ENCODE measurements around the gene MYO3B. TPM values are rescaled to one million over a fixed set of nuclear protein-coding genes. Genes with fewer than 3 reads are reported as not detected.

MYO3B gene
- total and polyA plus RNA-seq, 2 donors from 2014 or later: 3.5 to 6.4 TPM

DNA sequence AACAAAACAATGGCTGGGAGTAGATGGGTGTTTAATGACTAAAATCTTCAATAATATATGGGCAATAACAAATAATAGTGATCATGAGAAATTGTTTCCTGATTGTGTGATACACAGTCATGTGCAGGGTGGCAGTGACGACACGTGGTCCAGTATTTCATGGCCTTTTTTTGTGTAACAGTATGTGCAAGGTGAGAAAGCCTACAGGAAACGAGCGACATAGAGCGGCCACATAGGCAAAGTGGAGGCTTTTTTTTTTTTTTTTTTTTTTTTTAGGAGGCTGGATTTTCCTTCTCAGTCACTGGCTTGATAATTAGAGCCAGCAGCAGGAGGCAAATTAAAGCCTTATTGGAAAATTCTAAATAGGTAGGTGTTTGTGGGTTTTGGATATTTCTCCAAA lies 123.7 kb downstream of the MYO3B start:
- Histone ChIP-seq H3K36me3 (ENCODE audit: control insufficient read depth in 2 of 3, insufficient read depth in 3 of 3, low read length in 3 of 3) (no peaks in the 10 kb centered on the region), H3K4me3 (ENCODE audit: low read length in 3 of 3) (no peak overlapping the region), H3K27ac (ENCODE audit: low read depth in 2 of 2, low read length in 2 of 2) (no peak overlapping the region), H3K9me3 (ENCODE audit: control insufficient read depth in 2 of 3, insufficient read depth in 1 of 3, low read length in 3 of 3) (no peaks in the 10 kb centered on the region), H3K9ac (ENCODE audit: low read length in 3 of 3) (no peak overlapping the region), H3K4me1 (ENCODE audit: control insufficient read depth in 2 of 3, insufficient read depth in 2 of 3, low read depth in 1 of 3, low read length in 3 of 3) (no peaks in the 10 kb centered on the region), H3K27me3 (ENCODE audit: control insufficient read depth, insufficient read depth, low read length) (no peaks in the 10 kb centered on the region)
- TF ChIP-seq, protein P1, sequence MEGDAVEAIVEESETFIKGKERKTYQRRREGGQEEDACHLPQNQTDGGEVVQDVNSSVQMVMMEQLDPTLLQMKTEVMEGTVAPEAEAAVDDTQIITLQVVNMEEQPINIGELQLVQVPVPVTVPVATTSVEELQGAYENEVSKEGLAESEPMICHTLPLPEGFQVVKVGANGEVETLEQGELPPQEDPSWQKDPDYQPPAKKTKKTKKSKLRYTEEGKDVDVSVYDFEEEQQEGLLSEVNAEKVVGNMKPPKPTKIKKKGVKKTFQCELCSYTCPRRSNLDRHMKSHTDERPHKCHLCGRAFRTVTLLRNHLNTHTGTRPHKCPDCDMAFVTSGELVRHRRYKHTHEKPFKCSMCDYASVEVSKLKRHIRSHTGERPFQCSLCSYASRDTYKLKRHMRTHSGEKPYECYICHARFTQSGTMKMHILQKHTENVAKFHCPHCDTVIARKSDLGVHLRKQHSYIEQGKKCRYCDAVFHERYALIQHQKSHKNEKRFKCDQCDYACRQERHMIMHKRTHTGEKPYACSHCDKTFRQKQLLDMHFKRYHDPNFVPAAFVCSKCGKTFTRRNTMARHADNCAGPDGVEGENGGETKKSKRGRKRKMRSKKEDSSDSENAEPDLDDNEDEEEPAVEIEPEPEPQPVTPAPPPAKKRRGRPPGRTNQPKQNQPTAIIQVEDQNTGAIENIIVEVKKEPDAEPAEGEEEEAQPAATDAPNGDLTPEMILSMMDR (IDR thresholded peaks at IDR 0.05; ENCODE audit: borderline replicate concordance, extremely low read depth, insufficient read depth): no peak
- DNase-seq: no peak
- intact Hi-C loops (cut with DNase I): no loop called here
- no peak for FAIRE-seq

DNA sequence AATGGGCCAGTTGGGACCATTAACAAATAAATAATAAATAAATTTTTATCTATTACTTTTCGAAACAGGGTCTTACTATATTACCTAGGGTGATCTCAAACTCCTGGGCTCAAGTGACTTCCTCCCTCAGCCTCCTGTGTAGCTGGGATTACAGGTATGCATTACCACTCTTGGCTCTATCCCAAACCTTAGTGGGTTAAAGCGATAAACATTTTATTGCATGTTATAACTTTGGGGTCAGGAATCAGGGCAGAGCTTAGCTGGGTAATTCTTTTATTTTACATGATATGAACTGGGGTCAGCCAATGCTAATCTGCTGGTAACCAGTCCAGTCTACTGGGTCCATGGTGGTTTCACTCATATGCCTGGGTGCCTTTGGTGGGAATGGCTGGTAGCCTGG lies 127.8 kb downstream of the MYO3B start:
- intact Hi-C loops (cut with DNase I): no loop called here

DNA sequence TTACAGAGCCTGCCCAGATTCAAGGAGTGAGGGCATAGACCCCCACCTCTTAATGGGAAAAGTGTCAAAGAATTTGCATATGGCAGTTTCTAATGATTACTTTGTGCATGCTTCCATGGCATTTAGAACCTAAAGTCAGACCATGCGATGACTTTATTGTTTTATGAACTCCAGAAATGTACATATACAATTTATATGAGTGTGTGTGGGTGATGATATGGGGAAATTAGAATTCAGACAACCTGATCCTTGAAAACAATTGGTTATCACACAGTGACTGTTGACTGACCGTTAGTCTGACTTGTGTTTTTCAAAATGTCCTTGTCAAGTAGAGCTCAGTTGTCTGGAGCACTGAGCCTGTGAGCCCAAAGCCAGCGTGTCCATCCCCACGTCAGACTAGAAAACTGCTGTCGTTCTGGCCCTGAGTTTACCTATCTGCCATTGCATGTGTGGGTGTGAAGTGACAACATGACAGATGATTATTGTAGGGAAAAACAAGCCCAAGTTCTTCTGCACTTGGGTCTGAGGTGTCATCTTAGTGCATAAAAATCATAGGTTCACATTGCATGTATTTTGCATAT lies 128.4 kb downstream of the MYO3B start:
- Histone ChIP-seq H3K27ac (ENCODE audit: low read depth in 2 of 2, low read length in 2 of 2) (no peak overlapping the region), H3K9me3 (ENCODE audit: control insufficient read depth in 2 of 3, insufficient read depth in 1 of 3, low read length in 3 of 3) (no peaks in the 10 kb centered on the region), H3K4me3 (ENCODE audit: low read length in 3 of 3) (no peak overlapping the region), H3K4me1 (ENCODE audit: control insufficient read depth in 2 of 3, insufficient read depth in 2 of 3, low read depth in 1 of 3, low read length in 3 of 3) (no peaks in the 10 kb centered on the region), H3K9ac (ENCODE audit: low read length in 3 of 3) (no peak overlapping the region), H3K36me3 (ENCODE audit: control insufficient read depth in 2 of 3, insufficient read depth in 3 of 3, low read length in 3 of 3) (no peaks in the 10 kb centered on the region), H3K27me3 (ENCODE audit: control insufficient read depth, insufficient read depth, low read length) (no peaks in the 10 kb centered on the region)
- intact Hi-C loops (cut with DNase I): no loop called here
- FAIRE-seq (no peak), DNase-seq (no peak)
- TF ChIP-seq, protein P1 (IDR thresholded peaks at IDR 0.05; ENCODE audit: borderline replicate concordance, extremely low read depth, insufficient read depth): no peak

More for the DNA sequence above, 127.8 kb downstream of the MYO3B start:
- no peaks in the 10 kb centered on the region for H3K36me3 ChIP-seq (ENCODE audit: control insufficient read depth in 2 of 3, insufficient read depth in 3 of 3, low read length in 3 of 3)
- TF ChIP-seq, protein P1 (IDR thresholded peaks at IDR 0.05; ENCODE audit: borderline replicate concordance, extremely low read depth, insufficient read depth): no peak
- H3K4me3 ChIP-seq (ENCODE audit: low read length in 3 of 3): no peak overlapping the region
- DNase-seq: no peak
- no peaks in the 10 kb centered on the region for H3K9me3 ChIP-seq (ENCODE audit: control insufficient read depth in 2 of 3, insufficient read depth in 1 of 3, low read length in 3 of 3)
- no peaks in the 10 kb centered on the region for H3K4me1 ChIP-seq (ENCODE audit: control insufficient read depth in 2 of 3, insufficient read depth in 2 of 3, low read depth in 1 of 3, low read length in 3 of 3)
- H3K27ac ChIP-seq (ENCODE audit: low read depth in 2 of 2, low read length in 2 of 2): no peak overlapping the region
- H3K27me3 ChIP-seq (ENCODE audit: control insufficient read depth, insufficient read depth, low read length): no peaks in the 10 kb centered on the region
- no peak overlapping the region for H3K9ac ChIP-seq (ENCODE audit: low read length in 3 of 3)
- no peak for FAIRE-seq

DNA sequence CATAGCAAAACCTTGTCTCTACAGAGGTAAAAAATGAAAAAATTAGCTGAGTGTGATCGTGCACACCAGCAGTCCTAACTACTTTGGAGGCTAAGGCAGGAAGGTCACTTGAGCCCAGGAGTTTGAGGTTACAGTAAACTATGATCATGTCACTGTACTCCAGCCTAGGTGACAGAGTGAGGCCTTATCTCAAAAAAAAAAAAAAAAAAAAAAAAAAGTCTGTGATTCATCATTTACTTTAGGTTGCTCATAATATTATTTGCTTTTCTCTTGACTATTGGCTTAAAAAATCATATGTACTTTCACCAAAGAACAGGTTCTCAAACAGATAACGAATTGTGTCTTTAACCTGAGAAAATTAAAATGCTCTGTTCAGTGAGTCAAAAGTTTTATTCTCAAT lies 129.1 kb downstream of the MYO3B start:
- Histone ChIP-seq H3K27ac (ENCODE audit: low read depth in 2 of 2, low read length in 2 of 2) (no peak overlapping the region), H3K4me3 (ENCODE audit: low read length in 3 of 3) (no peak overlapping the region), H3K9ac (ENCODE audit: low read length in 3 of 3) (no peak overlapping the region), H3K9me3 (ENCODE audit: control insufficient read depth in 2 of 3, insufficient read depth in 1 of 3, low read length in 3 of 3) (no peaks in the 10 kb centered on the region), H3K27me3 (ENCODE audit: control insufficient read depth, insufficient read depth, low read length) (no peaks in the 10 kb centered on the region), H3K4me1 (ENCODE audit: control insufficient read depth in 2 of 3, insufficient read depth in 2 of 3, low read depth in 1 of 3, low read length in 3 of 3) (no peaks in the 10 kb centered on the region), H3K36me3 (ENCODE audit: control insufficient read depth in 2 of 3, insufficient read depth in 3 of 3, low read length in 3 of 3) (no peaks in the 10 kb centered on the region)
- DNase-seq (no peak), FAIRE-seq (no peak)
- TF ChIP-seq, protein P1 (IDR thresholded peaks at IDR 0.05; ENCODE audit: borderline replicate concordance, extremely low read depth, insufficient read depth): no peak
- intact Hi-C loops (cut with DNase I): no loop called here
